Loucy (cell line): ENCODE measurements around the gene NRSN1.

Experiments
- EZH2phosphoT487 ChIP-seq: fragments of 200-600 bp; IDR thresholded peaks from 2 replicates; pipeline ENCODE4 v1.6.1; 2018; ENCODE audit warnings: antibody characterized with exemption, mild to moderate bottlenecking, moderate library complexity, borderline replicate concordance
- TF ChIP-seq, protein P1 (sequence below): fragments of 200-600 bp; sonication (generic); conservative IDR thresholded peaks from 2 replicates; pipeline ENCODE4 v1.5.1; 2014; ENCODE audit warnings: mild to moderate bottlenecking, antibody characterized with exemption, low read length

GRCh38 chr6:24131751-24132150, 5.7 kb downstream of the NRSN1 start:
- TF ChIP-seq, protein P1, sequence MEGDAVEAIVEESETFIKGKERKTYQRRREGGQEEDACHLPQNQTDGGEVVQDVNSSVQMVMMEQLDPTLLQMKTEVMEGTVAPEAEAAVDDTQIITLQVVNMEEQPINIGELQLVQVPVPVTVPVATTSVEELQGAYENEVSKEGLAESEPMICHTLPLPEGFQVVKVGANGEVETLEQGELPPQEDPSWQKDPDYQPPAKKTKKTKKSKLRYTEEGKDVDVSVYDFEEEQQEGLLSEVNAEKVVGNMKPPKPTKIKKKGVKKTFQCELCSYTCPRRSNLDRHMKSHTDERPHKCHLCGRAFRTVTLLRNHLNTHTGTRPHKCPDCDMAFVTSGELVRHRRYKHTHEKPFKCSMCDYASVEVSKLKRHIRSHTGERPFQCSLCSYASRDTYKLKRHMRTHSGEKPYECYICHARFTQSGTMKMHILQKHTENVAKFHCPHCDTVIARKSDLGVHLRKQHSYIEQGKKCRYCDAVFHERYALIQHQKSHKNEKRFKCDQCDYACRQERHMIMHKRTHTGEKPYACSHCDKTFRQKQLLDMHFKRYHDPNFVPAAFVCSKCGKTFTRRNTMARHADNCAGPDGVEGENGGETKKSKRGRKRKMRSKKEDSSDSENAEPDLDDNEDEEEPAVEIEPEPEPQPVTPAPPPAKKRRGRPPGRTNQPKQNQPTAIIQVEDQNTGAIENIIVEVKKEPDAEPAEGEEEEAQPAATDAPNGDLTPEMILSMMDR, result no peak
- no peak for TF ChIP-seq EZH2phosphoT487
